HG03045 (cell line): Measurements from ENCODE around the gene GOLGA6L10.
"Not testable (repeated sequence)": the region's sequence is repeated elsewhere in the genome, so short reads cannot be mapped to it uniquely, and the experiment has no call there.

Source experiments
- ATAC-seq: cut with Tn5 transposase; IDR thresholded peaks from one replicate; pipeline ENCODE4 v1.9.1; 2021; ENCODE audit warnings: mild to moderate bottlenecking, moderate library complexity; ENCODE audit not compliant: unreplicated experiment

The GOLGA6L10 gene, protein sequence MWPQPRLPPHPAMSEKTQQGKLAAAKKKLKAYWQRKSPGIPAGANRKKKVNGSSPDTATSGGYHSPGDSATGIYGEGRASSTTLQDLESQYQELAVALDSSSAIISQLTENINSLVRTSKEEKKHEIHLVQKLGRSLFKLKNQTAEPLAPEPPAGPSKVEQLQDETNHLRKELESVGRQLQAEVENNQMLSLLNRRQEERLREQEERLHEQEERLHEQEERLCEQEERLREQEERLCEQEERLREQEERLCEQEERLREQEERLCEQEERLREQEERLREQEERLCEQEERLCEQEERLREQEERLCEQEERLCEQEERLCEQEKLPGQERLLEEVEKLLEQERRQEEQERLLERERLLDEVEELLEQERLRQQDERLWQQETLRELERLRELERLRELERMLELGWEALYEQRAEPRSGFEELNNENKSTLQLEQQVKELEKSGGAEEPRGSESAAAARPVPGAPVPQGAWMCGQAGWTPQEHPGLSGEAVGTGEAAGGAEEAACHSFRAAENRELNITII

GRCh38 chr15:82349375-82349774 lies at the start of gene GOLGA6L10:
Gene GOLGA6L10, minus strand, starts transcription at chr15:82349475. Its CDS starts 100 bp downstream, at chr15:82349375.
- not testable (repeated sequence) for ATAC-seq

DNA sequence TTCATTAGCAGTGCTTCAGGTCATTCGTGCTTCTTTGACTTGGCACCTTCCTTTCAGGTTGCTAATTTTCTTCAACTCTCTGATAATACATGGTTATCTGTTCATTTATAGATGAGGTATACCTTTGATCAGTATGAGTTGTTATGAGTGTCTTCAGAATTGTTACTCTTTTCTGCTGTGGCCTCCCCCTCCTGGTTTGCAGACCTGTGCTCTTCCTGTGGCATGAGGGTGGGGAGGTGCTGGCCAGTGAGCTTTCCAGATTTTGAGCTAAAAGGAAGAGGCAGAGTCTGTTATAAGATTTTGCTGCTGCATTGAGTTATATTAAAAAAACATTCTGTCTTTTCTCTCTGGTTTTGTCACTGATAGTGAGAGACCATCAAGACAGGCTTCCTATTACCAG lies 49.5 kb upstream of the GOLGA6L10 start:
- ATAC-seq, result no peak

- ATAC-seq, result no peak
These were observed 48.5 kb upstream of the GOLGA6L10 start for GRCh38 chr15:82397817-82398216.

DNA sequence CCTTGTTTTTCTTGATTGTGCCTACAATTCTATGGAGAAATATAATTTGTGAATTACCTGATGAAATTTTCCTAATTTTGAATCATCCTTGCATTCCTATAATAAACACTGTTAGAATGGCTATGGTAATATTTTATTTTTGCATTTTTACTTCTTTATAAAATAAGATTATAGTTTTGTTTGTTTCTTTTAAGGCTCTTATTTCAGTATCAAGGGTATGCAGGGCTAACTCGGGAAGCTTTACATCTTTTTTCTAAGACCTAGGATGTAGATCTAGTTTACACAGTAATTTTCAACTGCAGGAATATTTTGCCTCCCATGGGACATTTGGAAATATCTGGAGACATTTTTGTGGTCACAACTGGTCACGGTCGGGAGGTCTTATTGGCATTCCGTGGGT lies 46.5 kb upstream of the GOLGA6L10 start:
- not testable (repeated sequence) for ATAC-seq

GRCh38 chr15:82393671-82394070 lies 44.4 kb upstream of the GOLGA6L10 start:
- ATAC-seq, result no peak

GRCh38 chr15:82392077-82392476 lies 42.8 kb upstream of the GOLGA6L10 start:
- not testable (repeated sequence) for ATAC-seq

- not testable (repeated sequence) for ATAC-seq
These were observed 40.9 kb upstream of the GOLGA6L10 start for GRCh38 chr15:82390152-82390551.

GRCh38 chr15:82387209-82387608 lies 37.9 kb upstream of the GOLGA6L10 start:
- ATAC-seq, result not testable (repeated sequence)

DNA sequence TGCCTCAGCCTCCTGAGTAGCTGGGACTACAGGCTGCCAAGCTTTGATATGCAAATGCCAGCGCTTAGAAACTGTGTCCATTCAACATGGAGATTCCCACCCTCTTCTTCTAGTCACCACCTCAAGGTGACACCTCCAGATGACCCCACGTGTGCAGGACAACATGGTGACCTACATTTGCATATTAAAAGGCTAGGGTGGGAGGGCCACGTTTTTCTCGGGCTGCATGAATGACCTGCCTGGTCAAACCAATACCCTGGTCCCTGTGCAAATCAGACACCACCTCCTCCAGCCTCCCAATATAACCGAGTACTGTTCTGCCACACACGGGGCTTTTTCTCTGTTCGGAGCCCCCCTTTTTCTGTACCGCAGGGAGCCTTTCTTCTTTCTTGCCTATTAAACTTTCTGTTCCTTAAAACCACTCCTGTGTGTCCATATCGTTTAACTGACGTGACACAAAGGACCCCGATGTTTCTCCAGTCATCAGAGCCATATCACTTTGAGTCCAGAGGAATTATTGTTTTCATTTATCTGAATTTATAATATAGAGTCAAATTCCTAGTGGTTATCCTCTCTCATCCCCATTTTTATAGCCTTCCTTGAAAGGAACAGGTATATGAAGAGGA lies 32.2 kb upstream of the GOLGA6L10 start:
- not testable (repeated sequence) for ATAC-seq

DNA sequence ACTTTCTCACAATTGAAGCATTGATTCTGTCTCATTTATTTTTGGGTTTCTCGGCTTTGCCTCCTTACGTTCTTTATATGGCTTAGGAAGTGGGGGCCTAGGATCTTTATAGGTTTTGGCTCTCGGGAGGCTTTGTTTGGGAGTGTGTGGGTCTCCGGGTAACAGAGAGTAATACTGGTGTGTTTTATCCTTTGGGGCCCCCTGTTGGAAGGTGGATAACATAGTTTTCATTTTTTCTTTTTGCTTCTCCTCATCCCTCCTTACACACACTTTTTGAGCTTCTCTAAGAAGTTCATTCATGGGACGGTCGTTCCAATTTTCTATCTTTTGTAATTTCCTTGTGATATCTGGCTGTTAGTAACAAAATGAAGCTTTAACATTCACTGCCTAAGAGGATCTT lies 30.3 kb upstream of the GOLGA6L10 start:
- not testable (repeated sequence) for ATAC-seq

DNA sequence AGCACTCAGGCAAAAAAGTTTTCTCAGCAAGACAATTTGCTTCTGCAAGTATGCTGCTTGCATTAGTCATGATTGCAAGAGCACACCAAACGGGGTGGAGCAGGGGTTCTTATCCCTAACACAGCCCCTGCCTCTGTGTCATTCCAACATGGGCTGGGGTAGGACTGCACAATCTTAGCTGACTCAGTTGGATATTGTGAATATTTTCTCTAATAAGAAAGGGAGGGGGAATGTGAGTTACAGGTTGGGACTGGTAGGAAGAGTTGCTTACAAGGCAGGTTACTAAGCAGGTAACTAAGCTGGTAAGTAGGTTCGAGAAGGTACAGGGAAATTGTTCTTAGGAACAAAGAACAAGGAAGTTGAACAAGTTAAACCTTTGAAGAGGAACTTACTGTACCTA lies 24.4 kb upstream of the GOLGA6L10 start:
- not testable (repeated sequence) for ATAC-seq

- no peak for ATAC-seq
These were observed 22.4 kb upstream of the GOLGA6L10 start for GRCh38 chr15:82371656-82372055.

DNA sequence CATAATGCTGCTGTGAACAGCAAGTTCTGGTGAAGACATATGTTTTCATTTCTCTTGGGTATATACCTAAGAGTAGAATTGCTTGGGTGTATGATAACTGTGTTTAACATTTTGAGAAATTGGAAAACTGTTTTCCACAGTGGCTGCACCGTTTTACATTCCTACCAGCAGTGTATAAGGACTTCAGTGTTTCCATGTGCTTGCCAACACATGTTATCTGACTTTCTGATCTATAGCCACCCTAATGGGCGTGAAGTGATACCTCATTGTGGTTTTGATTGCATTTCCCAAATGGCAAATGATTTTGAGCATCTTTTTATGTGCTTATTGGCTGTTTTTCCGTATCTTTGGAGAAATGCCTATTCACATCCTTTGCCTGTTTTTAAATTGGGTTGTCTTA lies 18.5 kb upstream of the GOLGA6L10 start:
- ATAC-seq, result not testable (repeated sequence)

- ATAC-seq, result not testable (repeated sequence)
These were observed 16.5 kb upstream of the GOLGA6L10 start for GRCh38 chr15:82365692-82366323.

- not testable (repeated sequence) for ATAC-seq
These were observed 15.3 kb upstream of the GOLGA6L10 start for GRCh38 chr15:82364548-82364947.

DNA sequence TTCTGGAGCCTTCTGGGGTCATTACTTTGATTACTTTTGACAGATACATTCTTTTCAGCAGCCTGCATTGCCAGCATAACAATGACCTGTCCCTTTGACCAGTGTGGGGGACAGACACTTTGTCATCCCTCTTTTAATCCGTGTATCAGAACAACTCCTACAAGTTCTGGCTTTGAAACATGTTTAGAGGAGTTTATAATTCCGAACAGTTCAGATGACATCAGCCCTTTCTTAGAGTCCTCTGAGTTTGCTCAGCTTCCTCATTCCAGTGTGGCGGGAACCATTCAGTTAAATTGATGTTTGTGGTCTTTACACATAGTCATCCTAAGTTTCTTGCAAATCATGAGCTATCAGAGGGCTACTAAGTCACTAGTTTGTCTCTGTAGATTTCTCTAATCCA lies 13.5 kb upstream of the GOLGA6L10 start:
- not testable (repeated sequence) for ATAC-seq

DNA sequence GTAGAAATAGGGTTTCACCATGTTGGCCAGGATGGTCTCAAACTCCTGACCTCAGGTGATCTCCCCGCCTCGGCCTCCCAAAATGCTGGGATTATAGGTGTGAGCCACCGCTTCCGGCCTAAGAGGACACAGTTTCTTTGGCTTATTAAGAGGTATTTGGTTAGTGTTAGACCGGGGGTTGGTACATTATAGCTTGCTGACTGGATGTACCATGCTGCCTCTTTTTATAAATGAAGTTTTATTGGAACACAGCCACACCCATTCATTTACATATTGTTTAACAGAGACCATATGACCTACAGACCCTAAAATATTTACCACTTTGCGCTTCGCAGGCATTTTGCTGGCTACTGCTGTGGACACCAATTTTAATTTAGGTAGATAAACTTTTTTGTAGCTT lies 11.3 kb upstream of the GOLGA6L10 start:
- ATAC-seq, result not testable (repeated sequence)

DNA sequence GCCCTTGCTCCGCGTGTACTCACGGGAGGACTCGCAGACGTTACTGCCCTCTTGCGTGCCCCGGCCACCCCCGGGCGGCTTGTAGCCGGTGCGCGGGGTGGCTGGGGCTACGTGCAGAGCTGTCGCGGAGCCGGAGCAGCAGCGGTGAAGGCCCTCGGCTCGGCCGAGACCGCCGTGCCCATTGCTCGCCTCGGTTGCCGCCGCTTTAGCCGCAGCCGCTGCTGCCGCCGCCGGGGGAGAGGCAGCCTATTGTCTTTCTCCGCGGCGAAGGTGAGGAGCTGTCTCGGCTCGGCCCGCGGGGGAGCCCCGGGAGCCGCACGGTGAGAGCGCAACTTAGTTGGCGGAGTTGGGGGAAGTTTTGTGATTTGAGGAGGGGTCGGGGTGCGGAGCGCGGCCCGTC lies 5.8 kb upstream of the GOLGA6L10 start:
- ATAC-seq, result not testable (repeated sequence)

DNA sequence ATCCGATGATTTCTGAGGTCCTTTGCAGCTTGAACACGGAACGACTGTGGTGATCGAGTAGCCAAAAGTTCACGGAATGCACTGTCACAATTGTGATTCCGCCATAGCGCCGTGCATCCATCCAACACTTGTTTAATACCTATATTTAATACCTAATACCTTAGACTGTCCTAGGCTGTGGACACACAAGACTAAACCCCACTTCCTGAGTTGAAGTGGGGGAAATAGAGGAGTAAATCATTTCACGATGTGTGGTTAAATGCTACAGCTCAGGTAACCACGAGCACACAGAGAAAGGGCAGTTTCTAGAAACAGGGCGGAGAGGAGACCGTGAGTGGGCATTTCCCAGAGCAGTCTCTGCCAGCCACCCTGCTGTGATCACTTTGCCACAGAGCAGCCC lies 5.3 kb upstream of the GOLGA6L10 start:
- ATAC-seq, result not testable (repeated sequence)

DNA sequence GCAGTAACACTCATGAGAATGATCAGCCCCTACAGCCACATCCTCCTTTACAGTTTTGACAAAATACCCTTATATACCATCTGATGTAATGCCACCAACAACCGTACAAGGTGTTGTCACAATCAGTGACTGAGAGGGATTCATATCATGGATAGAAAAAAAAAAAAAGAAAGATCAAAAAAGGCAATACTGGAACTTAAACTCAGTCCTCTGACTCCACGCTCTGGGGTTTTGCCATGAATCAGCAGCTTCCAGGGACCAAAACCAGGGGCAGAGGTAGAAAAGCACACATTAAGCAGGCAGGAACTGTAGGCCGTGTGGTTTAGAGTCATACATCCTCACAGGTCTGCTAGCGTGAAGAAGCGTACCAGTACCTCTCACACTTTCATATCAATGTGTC lies 1.6 kb downstream of the GOLGA6L10 start:
- not testable (repeated sequence) for ATAC-seq

- not testable (repeated sequence) for ATAC-seq
These were observed 4.1 kb downstream of the GOLGA6L10 start for GRCh38 chr15:82345176-82345575.
